ENCODE results near the gene ADTRP. TPM values are rescaled to one million over a fixed set of nuclear protein-coding genes. Genes with fewer than 3 reads are reported as not detected.
A peak's percentile ranks its signal among the peaks of the same experiment; 100 is the strongest.

The ADTRP gene
- total RNA-seq, 4 donors from 2014 or later, result 0.66 to 0.92 TPM; not detected in 2

- WGBS, result 91% methylated on average over 6 of the region's 6 CpGs
- no peak overlapping the region for H3K27ac ChIP-seq (replicated peaks in 1 of 4)
- H3K9me3 ChIP-seq, result no peaks in the 10 kb centered on the region
- peak; percentile 62 for DNase-seq (ENCODE audit: extremely low spot score)
- no peaks in the 10 kb centered on the region for H3K36me3 ChIP-seq
- no peak for TF ChIP-seq POLR2A (IDR thresholded peaks at IDR 0.05; ENCODE audit: low read depth)
- no peak for TF ChIP-seq CTCF (IDR thresholded peaks at IDR 0.05)
- no peak for TF ChIP-seq EP300 (IDR thresholded peaks at IDR 0.05)
- no peak for TF ChIP-seq POLR2AphosphoS5 (IDR thresholded peaks at IDR 0.05)
- intact Hi-C loops (cut with DNase I), result loop anchor here (10.0 kb wide), 1 partner anchor 313 kb away; the partner anchor contains the start of gene HIVEP1
- no peak overlapping the region for H3K4me3 ChIP-seq
- peaks cover 0 to 9% (median 0%) of the 10 kb centered on the region in 4 donors for H3K4me1 ChIP-seq
- H3K27me3 ChIP-seq, result no peaks in the 10 kb centered on the region
Measured at GRCh38 chr6:11701573-11701972, 77.0 kb downstream of the ADTRP start.

GRCh38 chr6:11700118-11700718 lies 78.4 kb downstream of the ADTRP start:
- 100% methylated on average over 2 of the region's 2 CpGs for WGBS
- DNase-seq (ENCODE audit: extremely low spot score), result no peak
- intact Hi-C loops (cut with DNase I), result loop anchor here (10.0 kb wide), 1 partner anchor 315 kb away; the partner anchor contains the start of gene HIVEP1
- H3K9me3 ChIP-seq, result no peaks in the 10 kb centered on the region
- H3K27ac ChIP-seq (replicated peaks in 1 of 4), result no peak overlapping the region
- no peaks in the 10 kb centered on the region for H3K36me3 ChIP-seq
- H3K27me3 ChIP-seq, result no peaks in the 10 kb centered on the region
- H3K4me3 ChIP-seq, result no peak overlapping the region
- H3K4me1 ChIP-seq, result peaks cover 0 to 9% (median 0%) of the 10 kb centered on the region in 4 donors
- TF ChIP-seq POLR2A (IDR thresholded peaks at IDR 0.05; ENCODE audit: low read depth) (no peak), CTCF (IDR thresholded peaks at IDR 0.05) (peak; percentile 39 to 58 (median 55))

GRCh38 chr6:11699576-11699975 lies 79.0 kb downstream of the ADTRP start:
- Histone ChIP-seq H3K27ac (replicated peaks in 1 of 4) (no peak overlapping the region), H3K27me3 (no peaks in the 10 kb centered on the region), H3K9me3 (no peaks in the 10 kb centered on the region), H3K4me3 (no peak overlapping the region), H3K36me3 (no peaks in the 10 kb centered on the region), H3K4me1 (peaks cover 0 to 9% (median 0%) of the 10 kb centered on the region in 4 donors)
- DNase-seq (ENCODE audit: extremely low spot score), result no peak
- intact Hi-C loops (cut with DNase I), result no loop called here
- TF ChIP-seq POLR2A (IDR thresholded peaks at IDR 0.05; ENCODE audit: low read depth) (no peak), EP300 (IDR thresholded peaks at IDR 0.05) (no peak), CTCF (IDR thresholded peaks at IDR 0.05) (no peak), POLR2AphosphoS5 (IDR thresholded peaks at IDR 0.05) (no peak)
- 42% methylated on average over 1 of the region's 1 CpG for WGBS

- H3K36me3 ChIP-seq, result no peaks in the 10 kb centered on the region
- peak; percentile 64 for DNase-seq (ENCODE audit: extremely low spot score)
- H3K27ac ChIP-seq (replicated peaks in 1 of 4), result no peak overlapping the region
- H3K27me3 ChIP-seq, result no peaks in the 10 kb centered on the region
- peaks cover 0 to 5% (median 0%) of the 10 kb centered on the region in 4 donors for H3K9me3 ChIP-seq
- no peaks in the 10 kb centered on the region for H3K4me1 ChIP-seq
- intact Hi-C loops (cut with DNase I), result no loop called here
- TF ChIP-seq POLR2A (IDR thresholded peaks at IDR 0.05; ENCODE audit: low read depth) (no peak), EP300 (IDR thresholded peaks at IDR 0.05) (no peak), CTCF (IDR thresholded peaks at IDR 0.05) (no peak), POLR2AphosphoS5 (IDR thresholded peaks at IDR 0.05) (no peak)
- H3K4me3 ChIP-seq, result no peak overlapping the region
- WGBS, result 84% methylated on average over 4 of the region's 4 CpGs
Measured at GRCh38 chr6:11692451-11693376, 85.9 kb downstream of the ADTRP start.

Data from esophagus muscularis mucosa (tissue), 4 donors.